K562 (cell line): ENCODE measurements around the gene HEG1.

ENCODE experiments used
- BRCA1 ChIP-seq, 2 experiments: fragments of 450-650 bp in 1 of 2; sonication (generic) in 1 of 2; formaldehyde crosslinking in 1 of 2; IDR thresholded peaks; 2 replicates each; pipeline versions ENCODE4 v1.5.0 to v1.6.1; 2017 to 2020; ENCODE audit warnings: mild to moderate bottlenecking in 1 of 2, missing genetic modification reagents in 1 of 2
- CBFA2T3 ChIP-seq: fragments of 450-650 bp; IDR thresholded peaks from 2 replicates; pipeline ENCODE4 v1.6.1; 2017
- CHCHD3 ChIP-seq: fragments of 250-450 bp; sonication (Bioruptor Pico); IDR thresholded peaks from 2 replicates; pipeline ENCODE4 v2.1.2; 2022; ENCODE audit warnings: mild to moderate bottlenecking
- CTBP1 ChIP-seq: fragments of 450-650 bp; IDR thresholded peaks from 2 replicates; pipeline ENCODE4 v1.6.1; 2016; ENCODE audit warnings: borderline replicate concordance
- MAFF ChIP-seq: IDR thresholded peaks from 2 replicates; pipeline ENCODE4 v1.6.1; 2012; ENCODE audit warnings: low read length, improper control_type of control experiment
- NFATC3 ChIP-seq: fragments of 450-650 bp; IDR thresholded peaks from 2 replicates; pipeline ENCODE4 v1.6.1; 2017; ENCODE audit warnings: mild to moderate bottlenecking
- NR0B1 ChIP-seq: fragments of 450-650 bp; IDR thresholded peaks from one replicate; pipeline ENCODE4 v1.6.1; 2018; ENCODE audit warnings: mild to moderate bottlenecking, moderate library complexity; ENCODE audit not compliant: partially characterized antibody
- POLR2AphosphoS2 ChIP-seq: IDR thresholded peaks from 2 replicates; pipeline ENCODE4 v1.6.1; 2012; ENCODE audit warnings: low read length, improper control_type of control experiment
- POLR2AphosphoS5 ChIP-seq: IDR thresholded peaks from 2 replicates; pipeline ENCODE4 v1.6.1; 2011; ENCODE audit warnings: mild to moderate bottlenecking, low read depth, low read length, moderate library complexity; ENCODE audit not compliant: control insufficient read depth, insufficient read depth
- SMC3 ChIP-seq: conservative IDR thresholded peaks from 2 replicates; pipeline ENCODE4 v1.6.1; 2011; ENCODE audit warnings: low read depth, low read length, improper control_type of control experiment; ENCODE audit not compliant: insufficient read depth
- USF2 ChIP-seq: sonication (generic); formaldehyde crosslinking; IDR thresholded peaks from 2 replicates; pipeline ENCODE4 v1.5.0; 2020; ENCODE audit warnings: missing genetic modification reagents

GRCh38 chr3:124974691-124975090, 81.1 kb downstream of the HEG1 start:
- no peak for TF ChIP-seq POLR2AphosphoS5
- TF ChIP-seq USF2 (CRISPR knock-in tag): no peak
- TF ChIP-seq CTBP1: no peak
- no peak for TF ChIP-seq NR0B1
- TF ChIP-seq BRCA1 (IDR thresholded peaks at IDR 0.05): no peak
- no peak for TF ChIP-seq BRCA1 (CRISPR knock-in tag; IDR thresholded peaks at IDR 0.05)
- no peak for TF ChIP-seq POLR2AphosphoS2
- no peak for TF ChIP-seq CBFA2T3
- TF ChIP-seq SMC3: no peak
- TF ChIP-seq NFATC3: no peak
- TF ChIP-seq CHCHD3 (CRISPR knock-in tag): no peak
- TF ChIP-seq MAFF: no peak
